ENCODE data around the gene NUDT14. TPM values are rescaled to one million over a fixed set of nuclear protein-coding genes. Genes with fewer than 3 reads are reported as not detected.
A peak's percentile ranks its signal among the peaks of the same experiment; 100 is the strongest.

NUDT14 gene
- total and polyA plus RNA-seq, 2 of the 4 experiments (the other 2 are of a cell fraction): 5.6 to 9.3 TPM

DNA sequence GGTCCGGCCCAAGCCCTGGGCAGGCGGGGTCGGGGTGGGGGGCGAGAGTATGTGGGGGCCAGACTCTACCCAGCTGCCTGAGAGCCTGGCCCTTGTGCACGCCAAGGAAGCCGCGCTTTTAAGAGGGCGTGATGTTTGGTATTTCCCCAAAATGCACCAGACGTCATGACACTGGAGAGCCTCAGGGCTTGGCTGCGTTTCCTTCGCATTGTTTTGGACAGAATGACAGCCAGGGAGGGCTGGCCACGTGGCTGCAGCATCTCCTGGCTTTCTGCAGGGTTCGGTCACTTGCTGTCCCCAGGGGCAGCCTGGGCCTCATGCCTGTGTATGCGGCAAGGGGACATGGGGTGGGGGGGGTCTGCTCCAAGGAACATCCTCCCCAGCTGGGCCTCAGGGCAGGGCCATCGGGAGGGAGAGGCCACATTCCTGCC, 16.1 kb upstream of the NUDT14 start:
- Histone ChIP-seq H4K91ac (ENCODE audit: insufficient read depth, low read depth, low read length) (no peak overlapping the region), H3K56ac (ENCODE audit: extremely low read depth, insufficient read depth, low read length) (no peak overlapping the region), H3K4me2 (ENCODE audit: low read depth, low read length) (no peak overlapping the region), H3K9me3 (ENCODE audit: control insufficient read depth, insufficient read depth, low read length) (no peaks in the 10 kb centered on the region), H2BK20ac (ENCODE audit: low read depth, low read length) (no peak overlapping the region), H4K20me1 (ENCODE audit: insufficient read depth, low read length) (no peaks in the 10 kb centered on the region), H2BK120ac (ENCODE audit: low read depth, low read length) (no peak overlapping the region), H2BK15ac (ENCODE audit: low read depth, low read length) (no peak overlapping the region), H2BK5ac (ENCODE audit: low read depth, low read length, poor library complexity, severe bottlenecking) (no peak overlapping the region), H3K4me1 (ENCODE audit: control insufficient read depth, insufficient read depth, low read length) (peaks cover 10% of the 10 kb centered on the region; the same call in 1 of the 2 replicates), H3K27ac (ENCODE audit: insufficient read depth, low read length) (no peak overlapping the region), H2AK9ac (replicated peaks; ENCODE audit: low read depth, low read length, poor library complexity) (no peak overlapping the region), H3K23ac (ENCODE audit: low read depth, low read length) (no peak overlapping the region), H2AK5ac (ENCODE audit: low read depth, low read length) (no peak overlapping the region), H3K27me3 (ENCODE audit: control insufficient read depth, insufficient read depth, low read length) (peaks cover 44% of the 10 kb centered on the region), H4K8ac (ENCODE audit: low read depth in 2 of 2, low read length in 2 of 2) (no peak overlapping the region), H3K36me3 (ENCODE audit: control insufficient read depth, insufficient read depth, low read length) (no peaks in the 10 kb centered on the region), H3K4me3 (ENCODE audit: insufficient read depth, low read depth, low read length) (no peak overlapping the region), H3K4ac (ENCODE audit: low read depth, low read length) (no peak overlapping the region), H2AFZ (replicated peaks; ENCODE audit: low read length, poor library complexity) (no peak overlapping the region), H3K18ac (ENCODE audit: low read depth, low read length) (no peak overlapping the region), H4K5ac (ENCODE audit: low read depth, low read length) (no peak overlapping the region), H3K9ac (ENCODE audit: low read depth, low read length) (no peak overlapping the region), H3K79me1 (ENCODE audit: low read depth in 1 of 2, low read length in 2 of 2) (no peaks in the 10 kb centered on the region), H3K14ac (replicated peaks; ENCODE audit: low read depth, low read length) (no peak overlapping the region), H3K9me1 (ENCODE audit: insufficient read depth, low read length) (no peaks in the 10 kb centered on the region)
- CTCF ChIA-PET: no interaction called here
- intact Hi-C loops (cut with micrococcal nuclease) (no loop called here), dilution Hi-C loops (cut with HindIII; ENCODE audit: low sequenced_read_pairs, unreplicated experiment) (no loop called here), in situ Hi-C loops (cut with MboI; ENCODE audit: low sequenced_read_pairs) (no loop called here)
- POLR2A ChIA-PET (ENCODE audit: unreplicated experiment): no interaction called here
- BruUV-seq (replicated peaks): no TSS peak
- 11% methylated on average over 6 of the region's 15 CpGs; no CpG with 5 or more reads in 1 of the 2 experiments for WGBS, 2 experiments (ENCODE audit: extremely low coverage in 2 of 2, insufficient read length in 1 of 2)
- DNase-seq (peak; percentile 35), ATAC-seq (ENCODE audit: low read depth) (0 out of 2 replicates have a peak, but pooled peaks have one; percentile 2)
- TF ChIP-seq CEBPB (IDR thresholded peaks at IDR 0.05; ENCODE audit: low read depth, low read length): no peak
- peak; percentile 79 for TF ChIP-seq MXI1 (IDR thresholded peaks at IDR 0.05; ENCODE audit: borderline replicate concordance, low read depth, low read length)
- peak; percentile 13; the same call in 1 of the 2 replicates for TF ChIP-seq USF2 (IDR thresholded peaks at IDR 0.05; ENCODE audit: low read depth, low read length)
